Neural progenitor cell (in vitro differentiated cells): ENCODE measurements around the gene RGS3.

Experiments used
- CTCF ChIP-seq: fragments of 200-600 bp; sonication (generic); IDR thresholded peaks from 2 replicates; pipeline ENCODE4 v1.5.1; 2017; ENCODE audit warnings: antibody characterized with exemption, mild to moderate bottlenecking
- EZH2 ChIP-seq: fragments of 200-600 bp; sonication (generic); IDR thresholded peaks from 2 replicates; pipeline ENCODE4 v1.6.1; 2017; ENCODE audit warnings: antibody characterized with exemption, mild to moderate bottlenecking, moderate library complexity
- EZH2phosphoT487 ChIP-seq: fragments of 200-600 bp; sonication (generic); IDR thresholded peaks from 2 replicates; pipeline ENCODE4 v1.6.1; 2017; ENCODE audit warnings: antibody characterized with exemption

- no peak for TF ChIP-seq CTCF
- TF ChIP-seq EZH2phosphoT487 = no peak
- TF ChIP-seq EZH2 = no peak
These were observed 47.3 kb upstream of the RGS3 start for GRCh38 chr9:113416149-113416721.
